ENCODE data around the gene KCTD10.
"Not testable (repeated sequence)": the region's sequence is repeated elsewhere in the genome, so short reads cannot be mapped to it uniquely, and the experiment has no call there.

Gene KCTD10

GRCh38 chr12:109481863-109482262, 4.8 kb upstream of the KCTD10 start:
- Histone ChIP-seq H3K9ac (ENCODE audit: low read depth, low read length) (no peak overlapping the region), H3K4me1 (ENCODE audit: insufficient read depth, low read length) (no peaks in the 10 kb centered on the region), H3K9me3 (ENCODE audit: insufficient read depth, low read depth, low read length) (no peaks in the 10 kb centered on the region), H3K27ac (ENCODE audit: low read length) (no peak overlapping the region), H3K36me3 (ENCODE audit: insufficient read depth, low read depth, low read length) (peaks cover 35% of the 10 kb centered on the region), H3K27me3 (ENCODE audit: insufficient read depth, low read length) (no peaks in the 10 kb centered on the region), H3K4me3 (ENCODE audit: low read length) (no peak overlapping the region)

DNA sequence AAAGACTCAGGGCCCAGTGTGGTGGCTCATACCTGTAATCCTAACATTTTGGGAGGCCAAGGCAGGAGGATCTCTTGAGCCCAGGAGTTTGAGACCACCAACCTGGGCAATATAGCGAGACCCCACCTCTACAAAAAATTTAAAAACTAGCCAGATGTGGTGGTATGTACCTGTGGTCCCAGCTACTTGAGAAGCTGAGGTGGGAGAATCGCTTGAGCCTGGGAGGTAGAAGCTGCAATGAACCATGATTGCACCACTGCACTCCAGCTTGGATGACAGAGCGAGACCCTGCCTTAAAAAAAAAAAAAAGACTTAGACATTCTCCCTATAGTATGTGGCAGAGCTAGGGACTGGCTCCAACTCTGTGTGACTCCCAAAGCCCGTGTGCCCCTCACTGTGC, 3.3 kb upstream of the KCTD10 start:
- Histone ChIP-seq H3K4me3 (ENCODE audit: low read length) (no peak overlapping the region), H3K9ac (ENCODE audit: low read depth, low read length) (no peak overlapping the region), H3K36me3 (ENCODE audit: insufficient read depth, low read depth, low read length) (peaks cover 20% of the 10 kb centered on the region), H3K9me3 (ENCODE audit: insufficient read depth, low read depth, low read length) (no peaks in the 10 kb centered on the region), H3K4me1 (ENCODE audit: insufficient read depth, low read length) (peaks cover 5% of the 10 kb centered on the region; the same call in 1 of the 2 replicates), H3K27ac (ENCODE audit: low read length) (no peak overlapping the region), H3K27me3 (ENCODE audit: insufficient read depth, low read length) (no peaks in the 10 kb centered on the region)

GRCh38 chr12:109479761-109480160, 2.7 kb upstream of the KCTD10 start:
- H3K36me3 ChIP-seq (ENCODE audit: insufficient read depth, low read depth, low read length) = peaks cover 14% of the 10 kb centered on the region
- H3K27me3 ChIP-seq (ENCODE audit: insufficient read depth, low read length) = no peaks in the 10 kb centered on the region
- no peak overlapping the region for H3K4me3 ChIP-seq (ENCODE audit: low read length)
- H3K9me3 ChIP-seq (ENCODE audit: insufficient read depth, low read depth, low read length) = no peaks in the 10 kb centered on the region
- H3K27ac ChIP-seq (ENCODE audit: low read length) = no peak overlapping the region
- no peak overlapping the region for H3K9ac ChIP-seq (ENCODE audit: low read depth, low read length)
- peaks cover 5% of the 10 kb centered on the region; the same call in 1 of the 2 replicates for H3K4me1 ChIP-seq (ENCODE audit: insufficient read depth, low read length)

DNA sequence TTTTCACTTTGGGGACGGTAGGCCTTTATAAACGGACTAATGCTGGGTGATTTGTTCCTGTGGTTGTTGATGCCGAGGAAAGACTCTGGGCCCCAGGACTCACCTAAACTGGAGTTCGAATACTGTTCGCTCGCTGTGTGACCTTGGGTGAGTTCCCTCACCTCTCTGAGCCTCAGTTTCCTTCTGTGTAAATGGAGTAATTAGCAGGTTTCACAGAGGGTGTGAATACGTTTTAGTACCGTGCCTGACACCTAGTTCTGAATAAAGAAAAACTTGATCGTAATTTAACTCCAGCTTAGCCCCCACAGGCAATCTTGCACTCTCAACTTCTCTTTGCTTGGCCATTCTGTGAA, 839 bp upstream of the KCTD10 start:
- Histone ChIP-seq H3K4me1 (ENCODE audit: insufficient read depth, low read length) (peaks cover 5% of the 10 kb centered on the region; the same call in 1 of the 2 replicates), H3K9ac (ENCODE audit: low read depth, low read length) (peak overlapping the region; percentile 93), H3K4me3 (ENCODE audit: low read length) (peak overlapping the region; percentile 95), H3K36me3 (ENCODE audit: insufficient read depth, low read depth, low read length) (0 out of 2 replicates have a peak, but pooled peaks cover 5% of the 10 kb centered on the region), H3K27ac (ENCODE audit: low read length) (peak overlapping the region; percentile 88), H3K9me3 (ENCODE audit: insufficient read depth, low read depth, low read length) (no peaks in the 10 kb centered on the region), H3K27me3 (ENCODE audit: insufficient read depth, low read length) (no peaks in the 10 kb centered on the region)

GRCh38 chr12:109476807-109477184, 304 bp downstream of the KCTD10 start:
- H3K4me1 ChIP-seq (ENCODE audit: insufficient read depth, low read length) = peaks cover 5% of the 10 kb centered on the region; the same call in 1 of the 2 replicates
- H3K9me3 ChIP-seq (ENCODE audit: insufficient read depth, low read depth, low read length) = no peaks in the 10 kb centered on the region
- H3K9ac ChIP-seq (ENCODE audit: low read depth, low read length) = peak overlapping the region; percentile 93; the same call in 1 of the 2 replicates
- peak overlapping the region; percentile 88 for H3K27ac ChIP-seq (ENCODE audit: low read length)
- H3K27me3 ChIP-seq (ENCODE audit: insufficient read depth, low read length) = no peaks in the 10 kb centered on the region
- peak overlapping the region; percentile 95 for H3K4me3 ChIP-seq (ENCODE audit: low read length)
- 0 out of 2 replicates have a peak, but pooled peaks cover 5% of the 10 kb centered on the region for H3K36me3 ChIP-seq (ENCODE audit: insufficient read depth, low read depth, low read length)

DNA sequence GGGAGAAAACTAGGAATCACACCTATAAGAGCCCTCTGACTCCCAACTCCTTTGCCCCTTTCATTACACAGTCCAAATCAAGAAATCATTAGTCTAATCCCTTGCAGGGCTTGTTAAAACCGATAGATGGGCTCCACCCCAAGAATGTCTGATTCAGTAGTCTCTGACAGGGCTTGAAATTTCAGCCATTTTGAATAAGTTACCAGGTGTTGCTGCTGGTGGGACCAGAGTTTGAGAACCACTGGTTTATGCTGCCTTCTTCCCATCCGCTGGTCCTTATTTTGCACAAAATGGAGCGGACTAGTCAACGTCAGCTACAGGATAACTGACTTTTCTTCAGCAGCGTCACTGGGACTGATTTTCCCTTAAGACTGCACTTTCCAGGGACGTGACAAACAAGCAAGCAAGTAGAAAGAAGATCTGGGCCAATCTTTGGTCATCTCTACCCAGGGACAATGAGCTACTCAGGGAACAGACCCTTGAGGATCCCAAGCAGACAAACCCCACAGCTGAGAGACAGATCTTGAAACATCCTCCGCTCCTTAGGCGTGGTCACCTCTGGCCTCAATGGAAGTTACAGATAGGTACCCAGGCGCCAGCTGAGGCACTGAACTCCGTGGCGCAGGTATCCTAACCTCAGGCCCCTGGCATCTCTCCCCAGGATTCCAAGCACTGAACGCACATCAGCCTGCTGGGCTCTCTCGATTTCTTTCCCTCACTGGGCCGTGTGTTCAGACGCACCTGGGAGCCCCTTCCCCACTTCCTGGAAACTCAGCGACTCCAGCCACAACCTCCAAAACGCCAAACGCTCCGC, 900 bp downstream of the KCTD10 start:
- Histone ChIP-seq H3K27ac (ENCODE audit: low read length) (peak overlapping the region; percentile 88), H3K4me1 (ENCODE audit: insufficient read depth, low read length) (peaks cover 5% of the 10 kb centered on the region; the same call in 1 of the 2 replicates), H3K9ac (ENCODE audit: low read depth, low read length) (peak overlapping the region; percentile 93; the same call in 1 of the 2 replicates), H3K9me3 (ENCODE audit: insufficient read depth, low read depth, low read length) (no peaks in the 10 kb centered on the region), H3K36me3 (ENCODE audit: insufficient read depth, low read depth, low read length) (0 out of 2 replicates have a peak, but pooled peaks cover 5% of the 10 kb centered on the region), H3K4me3 (ENCODE audit: low read length) (peak overlapping the region; percentile 95), H3K27me3 (ENCODE audit: insufficient read depth, low read length) (no peaks in the 10 kb centered on the region)

GRCh38 chr12:109475121-109475520, 2.0 kb downstream of the KCTD10 start:
- no peaks in the 10 kb centered on the region for H3K9me3 ChIP-seq (ENCODE audit: insufficient read depth, low read depth, low read length)
- peaks cover 5% of the 10 kb centered on the region; the same call in 1 of the 2 replicates for H3K4me1 ChIP-seq (ENCODE audit: insufficient read depth, low read length)
- H3K9ac ChIP-seq (ENCODE audit: low read depth, low read length) = no peak overlapping the region
- H3K4me3 ChIP-seq (ENCODE audit: low read length) = no peak overlapping the region
- no peaks in the 10 kb centered on the region for H3K27me3 ChIP-seq (ENCODE audit: insufficient read depth, low read length)
- no peak overlapping the region for H3K27ac ChIP-seq (ENCODE audit: low read length)
- peaks cover 8% of the 10 kb centered on the region; the same call in 1 of the 2 replicates for H3K36me3 ChIP-seq (ENCODE audit: insufficient read depth, low read depth, low read length)

DNA sequence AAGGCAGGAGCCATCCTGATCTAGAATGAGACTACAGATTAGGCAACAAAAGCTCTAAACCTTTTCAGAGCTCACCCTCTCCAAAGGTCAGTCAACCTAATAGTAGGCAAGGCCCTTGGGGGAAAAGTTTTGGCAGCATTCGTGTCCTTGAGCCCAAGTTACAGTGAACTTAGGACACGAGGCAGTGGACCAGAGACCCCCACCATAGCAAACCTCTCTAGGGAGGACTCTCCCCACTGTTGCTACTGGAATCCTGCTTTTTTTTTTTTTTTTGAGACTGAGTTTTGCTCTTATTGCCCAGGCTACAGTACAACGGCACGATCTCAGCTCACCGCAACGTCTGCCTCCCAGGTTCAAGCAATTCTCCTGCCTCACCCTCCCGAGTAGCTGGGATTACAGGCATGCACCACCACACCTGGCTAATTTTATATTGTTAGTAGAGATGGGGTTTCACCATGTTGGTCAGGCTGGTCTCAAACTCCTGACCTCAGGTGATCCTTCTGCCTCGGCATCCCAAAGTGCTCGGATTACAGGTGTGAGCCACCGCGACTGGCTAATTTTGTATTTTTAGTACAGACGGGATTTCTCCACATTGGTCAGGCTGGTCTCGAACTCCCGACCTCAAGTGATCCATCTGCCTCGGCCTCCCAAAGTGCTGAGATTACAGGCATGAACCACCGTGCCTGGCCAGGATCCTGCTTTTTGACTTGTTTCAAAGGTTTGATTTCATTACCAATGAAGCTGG, 3.4 kb downstream of the KCTD10 start:
- H3K4me1 ChIP-seq (ENCODE audit: insufficient read depth, low read length); H3K4me3 ChIP-seq (ENCODE audit: low read length); H3K9me3 ChIP-seq (ENCODE audit: insufficient read depth, low read depth, low read length); H3K9ac ChIP-seq (ENCODE audit: low read depth, low read length); H3K27me3 ChIP-seq (ENCODE audit: insufficient read depth, low read length); H3K27ac ChIP-seq (ENCODE audit: low read length): not testable (repeated sequence)
- H3K36me3 ChIP-seq (ENCODE audit: insufficient read depth, low read depth, low read length) = peaks cover 22% of the 10 kb centered on the region

GRCh38 chr12:109473006-109473405, 4.1 kb downstream of the KCTD10 start:
- Histone ChIP-seq H3K4me1 (ENCODE audit: insufficient read depth, low read length) (peaks cover 7% of the 10 kb centered on the region; the same call in 1 of the 2 replicates), H3K27ac (ENCODE audit: low read length) (no peak overlapping the region), H3K9me3 (ENCODE audit: insufficient read depth, low read depth, low read length) (no peaks in the 10 kb centered on the region), H3K27me3 (ENCODE audit: insufficient read depth, low read length) (no peaks in the 10 kb centered on the region), H3K4me3 (ENCODE audit: low read length) (no peak overlapping the region), H3K36me3 (ENCODE audit: insufficient read depth, low read depth, low read length) (peaks cover 27% of the 10 kb centered on the region), H3K9ac (ENCODE audit: low read depth, low read length) (no peak overlapping the region)

- no peaks in the 10 kb centered on the region for H3K27me3 ChIP-seq (ENCODE audit: insufficient read depth, low read length)
- peaks cover 60% of the 10 kb centered on the region for H3K36me3 ChIP-seq (ENCODE audit: insufficient read depth, low read depth, low read length)
- H3K27ac ChIP-seq (ENCODE audit: low read length) = no peak overlapping the region
- no peaks in the 10 kb centered on the region for H3K9me3 ChIP-seq (ENCODE audit: insufficient read depth, low read depth, low read length)
- no peak overlapping the region for H3K9ac ChIP-seq (ENCODE audit: low read depth, low read length)
- H3K4me1 ChIP-seq (ENCODE audit: insufficient read depth, low read length) = peaks cover 5% of the 10 kb centered on the region; the same call in 1 of the 2 replicates
- H3K4me3 ChIP-seq (ENCODE audit: low read length) = no peak overlapping the region
These were observed 7.6 kb downstream of the KCTD10 start for GRCh38 chr12:109469517-109469916.

- Histone ChIP-seq H3K9me3 (ENCODE audit: insufficient read depth, low read depth, low read length) (no peaks in the 10 kb centered on the region), H3K27me3 (ENCODE audit: insufficient read depth, low read length) (no peaks in the 10 kb centered on the region), H3K36me3 (ENCODE audit: insufficient read depth, low read depth, low read length) (peaks cover 56% of the 10 kb centered on the region), H3K4me1 (ENCODE audit: insufficient read depth, low read length) (peaks cover 17% of the 10 kb centered on the region; the same call in 1 of the 2 replicates), H3K4me3 (ENCODE audit: low read length) (no peak overlapping the region), H3K27ac (ENCODE audit: low read length) (no peak overlapping the region), H3K9ac (ENCODE audit: low read depth, low read length) (0 out of 2 replicates have a peak overlapping the region, but pooled peaks have one; percentile 2)
These were observed 9.0 kb downstream of the KCTD10 start for GRCh38 chr12:109467978-109468676.
